ENCODE data around the gene PLA2G12A. TPM values are rescaled to one million over a fixed set of nuclear protein-coding genes. Genes with fewer than 3 reads are reported as not detected.

The PLA2G12A gene
- total and polyA plus RNA-seq, 2 of the 8 experiments (the other 6 are each of a cell fraction or from before 2014, with no cell fraction given): 26.6 to 47.2 TPM

DNA sequence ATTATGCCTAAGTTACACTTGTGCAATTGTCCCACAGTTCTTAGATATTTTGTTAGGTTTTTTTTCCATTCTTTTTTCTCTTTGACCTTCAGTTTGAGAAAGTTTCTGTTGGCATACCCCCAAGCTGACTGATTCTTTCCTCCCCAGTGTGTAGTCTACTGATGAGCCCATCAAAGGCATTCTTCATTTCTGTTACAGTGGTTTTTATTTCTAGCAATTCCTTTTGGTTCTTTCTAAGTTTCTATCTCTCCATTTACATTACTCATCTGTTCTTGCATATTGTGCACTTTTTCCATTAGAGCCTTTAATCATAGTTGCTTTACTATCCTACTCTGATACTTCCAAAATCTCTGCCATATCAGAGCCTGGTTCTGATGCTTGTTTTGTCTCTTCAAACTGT lies 58.5 kb downstream of the PLA2G12A start:
- H3K79me2 ChIP-seq (ENCODE audit: control insufficient read depth in 1 of 2, insufficient read depth in 2 of 2, low read length in 2 of 2): no peaks in the 10 kb centered on the region
- H3K9me3 ChIP-seq (ENCODE audit: insufficient read depth in 2 of 2, low read depth in 1 of 2, low read length in 1 of 2): no peaks in the 10 kb centered on the region
- TF ChIP-seq JUND (IDR thresholded peaks at IDR 0.05; ENCODE audit: low read length) (no peak), NRF1 (IDR thresholded peaks at IDR 0.05; ENCODE audit: low read depth, low read length) (no peak), SUZ12 (IDR thresholded peaks at IDR 0.05; ENCODE audit: low read length) (no peak), USF2 (IDR thresholded peaks at IDR 0.05; ENCODE audit: low read length) (no peak), ASH2L (IDR thresholded peaks at IDR 0.05; ENCODE audit: low read length) (no peak), POLR2A (IDR thresholded peaks at IDR 0.05; ENCODE audit: control extremely low read depth in 1 of 2, low read depth in 2 of 2, low read length in 2 of 2) (no peak), TAF1 (IDR thresholded peaks at IDR 0.05; ENCODE audit: low read depth, low read length) (no peak), BRCA1 (IDR thresholded peaks at IDR 0.05; ENCODE audit: low read depth, low read length) (no peak), GTF2F1 (IDR thresholded peaks at IDR 0.05; ENCODE audit: borderline replicate concordance, low read depth, low read length) (no peak), HDAC6 (IDR thresholded peaks at IDR 0.05; ENCODE audit: low read depth, low read length) (no peak), RXRA (IDR thresholded peaks at IDR 0.05; ENCODE audit: insufficient read depth, low read depth, low read length) (no peak), BCL11A (IDR thresholded peaks at IDR 0.05; ENCODE audit: low read depth in 2 of 2, low read length in 2 of 2) (no peak), KDM5A (IDR thresholded peaks at IDR 0.05; ENCODE audit: low read length) (no peak), SP4 (IDR thresholded peaks at IDR 0.05; ENCODE audit: low read length) (no peak), EP300 (IDR thresholded peaks at IDR 0.05; ENCODE audit: borderline replicate concordance in 1 of 2, low read depth in 2 of 2, low read length in 2 of 2) (no peak), SAP30 (IDR thresholded peaks at IDR 0.05; ENCODE audit: insufficient read depth, insufficient replicate concordance, low read length) (no peak)

More for the DNA sequence above, 58.5 kb downstream of the PLA2G12A start:
- no peak overlapping the region for H3K9ac ChIP-seq (replicated peaks in 1 of 4; ENCODE audit: extremely low read depth in 1 of 4, low read depth in 3 of 4, low read length in 3 of 4)
- no peak overlapping the region for H3K14ac ChIP-seq (ENCODE audit: insufficient read length)
- no peaks in the 10 kb centered on the region for H4K20me1 ChIP-seq (replicated peaks in 1 of 2; ENCODE audit: control insufficient read depth in 1 of 2, insufficient read depth in 2 of 2, low read length in 2 of 2)
- no peak overlapping the region for H2BK120ac ChIP-seq (replicated peaks; ENCODE audit: low read depth, low read length)
- FAIRE-seq (no peak), DNase-seq (ENCODE audit: low read depth in 1 of 2, low spot score in 2 of 2) (no peak)
- no peak overlapping the region for H2BK5ac ChIP-seq (ENCODE audit: low read depth, low read length)
- no peak overlapping the region for H2BK20ac ChIP-seq (ENCODE audit: low read length)
- H3K56ac ChIP-seq (replicated peaks; ENCODE audit: insufficient read length, low read depth, low read length): no peak overlapping the region
- no peak overlapping the region for H3K4ac ChIP-seq (replicated peaks; ENCODE audit: insufficient read length, low read depth, low read length)
- H4K5ac ChIP-seq (ENCODE audit: insufficient read length, low read depth, low read length): no peak overlapping the region
- H3K27me3 ChIP-seq (replicated peaks in 1 of 4; ENCODE audit: control insufficient read depth in 3 of 4, extremely low read depth in 1 of 4, insufficient read depth in 3 of 4, low read length in 3 of 4): no peaks in the 10 kb centered on the region
- POLR2A ChIA-PET (ENCODE audit: partially characterized antibody): no interaction called here
- H3K4me3 ChIP-seq (ENCODE audit: extremely low read depth in 1 of 4, insufficient read depth in 2 of 4, low read depth in 3 of 4, low read length in 4 of 4): no peak overlapping the region
- H3K4me1 ChIP-seq (replicated peaks in 1 of 4; ENCODE audit: control insufficient read depth in 3 of 4, insufficient read depth in 4 of 4, low read length in 3 of 4): no peaks in the 10 kb centered on the region
- no peaks in the 10 kb centered on the region; the same call in 1 of the 2 replicates for H3K23me2 ChIP-seq (ENCODE audit: low read depth, low read length)
- no peak overlapping the region for H2AFZ ChIP-seq (ENCODE audit: low read length)
- H2BK15ac ChIP-seq (ENCODE audit: low read length): no peak overlapping the region
- H4K91ac ChIP-seq (replicated peaks; ENCODE audit: insufficient read length, low read length): no peak overlapping the region
- CTCF ChIA-PET (ENCODE audit: partially characterized antibody): interaction anchor here (0.7 to 1.5 kb wide), 3 partner anchors 12 to 30 kb away, joined by 3 to 5 read pairs (median 4); no protein-coding TSS in a partner anchor
- H4K8ac ChIP-seq (ENCODE audit: extremely low read depth, insufficient read depth, low read length): no peak overlapping the region
- H3K18ac ChIP-seq (ENCODE audit: extremely low read depth, low read length): no peak overlapping the region
- H2AK5ac ChIP-seq (ENCODE audit: low read depth, low read length): no peak overlapping the region
- H2BK12ac ChIP-seq (ENCODE audit: low read depth, low read length): no peak overlapping the region
- H3K4me2 ChIP-seq (ENCODE audit: insufficient read depth in 1 of 2, low read depth in 2 of 2, low read length in 2 of 2): no peak overlapping the region
- no peak overlapping the region for H3K23ac ChIP-seq (ENCODE audit: insufficient read length)
- no peak overlapping the region for H3K27ac ChIP-seq (ENCODE audit: low read depth, low read length)
- no peaks in the 10 kb centered on the region for H3K79me1 ChIP-seq (ENCODE audit: low read depth, low read length)
- no peaks in the 10 kb centered on the region for H3K36me3 ChIP-seq (ENCODE audit: control insufficient read depth in 2 of 4, insufficient read depth in 4 of 4, low read length in 3 of 4)
